Tibial nerve (tissue), 4 donors: ENCODE data around the gene LMOD2.

Experiments used
- CTCF ChIP-seq, 5 experiments: fragments of 200-600 bp in 3 of 5; fragments of 450-650 bp in 2 of 5; sonication (generic) in 3 of 5; IDR thresholded peaks; one replicate each; pipeline ENCODE4 v1.5.1; 2016 to 2019; ENCODE audit warnings: antibody characterized with exemption in 5 of 5, mild to moderate bottlenecking in 3 of 5, moderate library complexity in 2 of 5
- EP300 ChIP-seq, 2 donors: sonication (generic); formaldehyde crosslinking; IDR thresholded peaks; one replicate each; pipeline ENCODE4 v1.6.1; 2017; ENCODE audit warnings: antibody characterized with exemption in 2 of 2, mild to moderate bottlenecking in 1 of 2
- POLR2A ChIP-seq, 2 donors: fragments of 450-650 bp; IDR thresholded peaks; one replicate each; pipeline ENCODE4 v1.6.1; 2017; ENCODE audit warnings: antibody characterized with exemption in 2 of 2, mild to moderate bottlenecking in 2 of 2, moderate library complexity in 2 of 2

- TF ChIP-seq POLR2A (IDR thresholded peaks at IDR 0.05) (no peak), CTCF (IDR thresholded peaks at IDR 0.05) (no peak), EP300 (IDR thresholded peaks at IDR 0.05) (no peak)
These were observed 7.5 kb downstream of the LMOD2 start for GRCh38 chr7:123663200-123663599.
